C4-2B (cell line): Measurements from ENCODE around the gene GIPR.
"Not testable (repeated sequence)": the region's sequence is repeated elsewhere in the genome, so short reads cannot be mapped to it uniquely, and the experiment has no call there.

Experiments used
- H3K27ac ChIP-seq: fragments of 450-650 bp; 2 replicates; pipeline ENCODE4 v1.5.1; 2017
- CTCF ChIP-seq: fragments of 450-650 bp; conservative IDR thresholded peaks from 2 replicates; pipeline ENCODE4 v1.5.1; 2017; ENCODE audit warnings: mild to moderate bottlenecking
- ZFX ChIP-seq: fragments of 450-650 bp; IDR thresholded peaks from 2 replicates; pipeline ENCODE4 v1.6.1; 2017

The GIPR gene

GRCh38 chr19:45715139-45715538, 47.1 kb downstream of the GIPR start:
- TF ChIP-seq ZFX: no peak
- TF ChIP-seq CTCF: no peak
- H3K27ac ChIP-seq: no peak overlapping the region

GRCh38 chr19:45716359-45717130, 48.5 kb downstream of the GIPR start:
- H3K27ac ChIP-seq: peak overlapping the region; percentile 90

GRCh38 chr19:45717131-45717982, 49.3 kb downstream of the GIPR start:
- TF ChIP-seq CTCF (no peak), ZFX (no peak)
- peak overlapping the region; percentile 90 for H3K27ac ChIP-seq

More at GRCh38 chr19:45716359-45717130, 48.5 kb downstream of the GIPR start:
- TF ChIP-seq CTCF (no peak), ZFX (no peak)

- TF ChIP-seq ZFX (no peak), CTCF (no peak)
- peak overlapping the region; percentile 90 for H3K27ac ChIP-seq
Measured at GRCh38 chr19:45717983-45718650, 50.1 kb downstream of the GIPR start.

- not testable (repeated sequence) for H3K27ac ChIP-seq
Measured at GRCh38 chr19:45720065-45720464, 52.0 kb downstream of the GIPR start.

GRCh38 chr19:45728683-45729082, 60.7 kb downstream of the GIPR start:
- H3K27ac ChIP-seq: not testable (repeated sequence)

- peak overlapping the region; percentile 70 for H3K27ac ChIP-seq
Measured at GRCh38 chr19:45729800-45730290, 61.8 kb downstream of the GIPR start.

More at GRCh38 chr19:45729800-45730290, 61.8 kb downstream of the GIPR start:
- TF ChIP-seq ZFX (no peak), CTCF (no peak)
